ENCODE data around the gene MDFI.

Gene MDFI

DNA sequence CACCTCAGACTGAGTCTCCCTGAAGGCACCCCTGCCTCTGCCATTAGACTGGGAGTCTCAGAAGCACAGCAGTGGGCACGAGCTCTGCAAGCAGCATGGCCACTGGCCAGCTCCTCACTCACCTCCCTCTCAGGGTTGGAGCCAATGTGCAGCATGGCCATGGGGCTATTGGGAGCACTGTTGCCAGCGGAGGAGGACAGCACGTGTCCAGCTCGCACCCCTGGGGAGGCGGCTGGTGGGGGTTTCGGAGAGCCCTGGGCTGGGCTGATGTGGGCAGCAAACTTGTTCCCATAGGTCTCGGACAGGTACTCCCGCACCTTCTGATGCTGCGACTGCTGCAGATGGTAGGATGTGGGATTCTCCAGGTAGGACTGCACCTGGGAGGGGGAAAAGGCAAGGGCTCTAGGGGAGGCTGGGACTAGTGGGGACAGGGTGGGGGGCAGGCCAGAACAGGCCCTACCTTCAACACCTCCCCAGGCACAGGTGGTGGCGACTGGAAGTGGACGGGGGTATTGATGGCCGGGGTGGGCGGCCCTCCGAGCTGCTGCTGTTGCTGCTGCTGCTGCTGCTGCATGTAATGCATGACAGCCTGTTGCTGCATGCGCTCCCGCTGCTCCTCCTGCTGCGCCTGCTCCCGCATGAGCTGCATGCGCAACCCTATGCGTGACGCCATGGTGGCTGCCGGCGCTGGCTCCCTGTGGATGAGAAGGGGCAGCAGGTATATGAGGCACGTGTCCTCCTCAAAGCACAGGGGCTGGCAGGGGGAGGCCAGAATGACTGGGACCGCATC lies 52.5 kb downstream of the MDFI start:
- no peaks in the 10 kb centered on the region for H3K36me3 Mint-ChIP-seq
- H3K4me1 Mint-ChIP-seq = no peaks in the 10 kb centered on the region
- no peaks in the 10 kb centered on the region for H3K27me3 Mint-ChIP-seq
- no peaks in the 10 kb centered on the region for H3K9me3 Mint-ChIP-seq
- no peak overlapping the region for H3K4me3 Mint-ChIP-seq
- no peak overlapping the region for H3K27ac Mint-ChIP-seq

DNA sequence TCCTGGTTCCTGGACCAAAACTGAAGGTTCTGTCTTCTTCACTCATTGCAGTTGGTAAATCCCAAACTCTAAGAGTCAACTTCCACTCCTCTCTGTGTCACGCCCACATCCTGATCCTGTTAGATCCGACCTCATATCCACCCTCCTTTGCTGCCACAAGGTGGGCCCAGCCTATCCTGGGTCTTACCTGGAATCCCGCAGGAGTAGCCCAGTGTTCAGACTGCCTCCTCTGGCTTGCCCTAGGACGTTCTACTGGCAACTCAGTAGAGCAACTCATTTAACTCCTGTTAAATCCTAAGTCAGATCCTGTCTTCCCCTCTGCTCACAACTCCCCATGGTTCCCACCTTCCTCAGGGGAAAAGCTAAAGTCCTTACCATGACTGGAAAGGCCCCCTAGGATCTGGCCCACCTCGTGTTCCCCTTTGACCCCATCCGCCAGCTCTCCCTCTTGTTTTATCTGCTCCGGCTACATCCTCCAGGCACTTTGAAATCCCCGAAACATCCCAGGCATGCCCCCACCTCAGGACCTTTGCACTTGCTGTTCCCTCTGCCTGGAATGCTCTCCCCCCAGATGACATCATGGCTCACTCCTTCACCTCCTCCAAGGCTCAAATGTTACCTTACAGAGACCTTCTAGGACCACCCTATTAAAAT lies 53.3 kb downstream of the MDFI start:
- H3K27ac Mint-ChIP-seq = no peak overlapping the region

DNA sequence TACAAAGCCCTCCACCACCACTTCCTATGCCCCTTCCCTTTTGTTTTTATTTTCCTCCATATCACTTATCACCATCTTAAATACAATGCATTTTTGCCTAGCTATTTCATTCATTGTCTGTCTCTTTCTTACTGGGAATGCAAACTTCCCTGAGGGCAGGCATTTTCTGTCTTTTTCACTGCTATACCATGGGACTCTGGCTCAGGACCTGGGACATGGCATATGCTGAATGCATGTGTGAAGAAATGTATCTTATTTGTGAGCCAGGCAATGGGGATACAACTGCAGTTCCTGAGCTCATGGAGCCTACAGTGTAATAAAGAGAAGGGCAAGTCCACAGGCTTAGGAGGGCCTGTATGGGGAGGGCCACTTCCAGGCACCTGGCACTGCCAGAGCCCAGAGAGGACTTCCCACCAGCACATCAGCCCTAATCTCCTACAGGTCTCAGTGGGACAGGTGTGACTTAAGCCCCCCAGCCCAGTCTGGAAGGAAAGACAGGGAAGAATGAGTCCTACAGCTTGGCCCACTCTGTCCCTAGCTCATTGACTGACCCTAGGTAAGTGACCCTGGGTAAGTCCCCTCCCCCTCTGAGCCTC lies 53.9 kb downstream of the MDFI start:
- H3K4me3 Mint-ChIP-seq = no peak overlapping the region
- no peaks in the 10 kb centered on the region for H3K27me3 Mint-ChIP-seq
- no peaks in the 10 kb centered on the region for H3K4me1 Mint-ChIP-seq
- H3K9me3 Mint-ChIP-seq = no peaks in the 10 kb centered on the region
- no peaks in the 10 kb centered on the region for H3K36me3 Mint-ChIP-seq
- no peak overlapping the region for H3K27ac Mint-ChIP-seq

More for the DNA sequence above, 53.3 kb downstream of the MDFI start:
- Mint-ChIP-seq H3K4me1 (no peaks in the 10 kb centered on the region), H3K36me3 (no peaks in the 10 kb centered on the region), H3K27me3 (no peaks in the 10 kb centered on the region), H3K4me3 (no peak overlapping the region), H3K9me3 (no peaks in the 10 kb centered on the region)

DNA sequence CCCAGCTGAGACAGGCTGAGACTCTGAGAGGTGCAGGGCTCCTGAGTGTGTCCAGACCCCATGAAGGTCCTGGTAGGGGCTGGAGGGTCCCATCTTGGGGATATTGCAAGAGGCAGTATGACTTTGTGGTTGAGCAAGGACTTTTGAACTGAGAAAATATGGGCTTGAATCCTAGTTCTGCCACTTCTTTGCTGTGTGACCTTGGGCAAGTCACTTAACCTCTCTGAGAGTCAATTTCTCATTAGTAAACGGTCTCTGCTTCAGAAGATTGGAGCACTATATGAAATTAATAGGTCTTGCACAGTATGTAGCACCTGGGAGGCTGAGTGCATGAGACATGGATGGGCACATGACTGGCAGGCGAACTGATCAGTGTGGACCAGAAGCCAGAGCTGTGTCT lies 54.5 kb downstream of the MDFI start:
- H3K9me3 Mint-ChIP-seq = no peaks in the 10 kb centered on the region
- H3K27ac Mint-ChIP-seq = no peak overlapping the region
- H3K4me3 Mint-ChIP-seq = no peak overlapping the region
- H3K4me1 Mint-ChIP-seq = no peaks in the 10 kb centered on the region
- no peaks in the 10 kb centered on the region for H3K36me3 Mint-ChIP-seq
- H3K27me3 Mint-ChIP-seq = no peaks in the 10 kb centered on the region

DNA sequence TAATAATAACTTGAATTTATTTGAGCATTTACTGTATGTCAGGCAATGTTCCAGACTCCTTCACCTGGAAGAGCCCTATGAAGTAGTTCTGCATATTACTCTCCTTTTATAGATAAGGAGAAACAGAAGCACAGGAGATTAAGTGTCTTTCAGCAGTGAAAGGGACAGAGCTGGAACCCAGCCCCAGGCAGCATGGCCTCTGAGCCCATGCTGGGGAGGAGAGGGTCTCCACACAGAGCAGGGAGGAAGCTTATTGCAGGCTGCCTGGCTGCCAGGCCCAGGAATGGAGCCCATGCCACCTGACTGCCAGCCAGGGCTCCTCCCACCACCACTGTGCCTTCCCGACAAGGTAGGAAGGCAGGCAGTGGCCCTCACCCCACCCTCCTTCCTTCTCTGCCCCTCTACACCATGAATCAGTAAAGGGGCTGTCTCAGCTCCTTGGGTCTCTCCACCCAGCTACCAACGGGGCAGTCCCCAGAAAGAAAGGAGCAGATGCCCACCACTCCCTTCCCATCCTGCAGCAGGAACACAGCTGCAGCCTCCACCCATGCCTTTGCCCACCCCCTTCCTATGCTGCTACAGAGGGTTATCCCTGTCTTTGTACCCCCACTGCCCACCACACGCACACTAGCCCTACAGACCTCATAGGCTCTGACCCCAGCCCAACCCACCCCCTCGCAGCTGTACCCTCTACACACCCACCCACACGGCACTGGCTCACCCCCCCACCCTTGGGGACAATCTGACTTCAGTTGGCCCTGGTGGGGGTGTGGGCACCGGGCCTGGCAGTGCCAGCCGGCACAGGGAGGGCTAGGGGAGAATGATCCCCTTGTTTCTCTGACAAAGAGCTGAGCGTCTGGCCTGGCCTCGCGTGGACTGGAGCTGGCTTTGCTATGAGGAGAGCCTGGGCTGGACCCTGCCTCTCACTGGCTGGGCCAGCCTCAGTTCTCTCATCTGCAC lies 55.3 kb downstream of the MDFI start:
- H3K27ac Mint-ChIP-seq = peak overlapping the region; percentile 35
- H3K4me3 Mint-ChIP-seq = no peak overlapping the region
- H3K4me1 Mint-ChIP-seq = no peaks in the 10 kb centered on the region
- H3K27me3 Mint-ChIP-seq = no peaks in the 10 kb centered on the region
- H3K36me3 Mint-ChIP-seq = no peaks in the 10 kb centered on the region
- no peaks in the 10 kb centered on the region for H3K9me3 Mint-ChIP-seq

DNA sequence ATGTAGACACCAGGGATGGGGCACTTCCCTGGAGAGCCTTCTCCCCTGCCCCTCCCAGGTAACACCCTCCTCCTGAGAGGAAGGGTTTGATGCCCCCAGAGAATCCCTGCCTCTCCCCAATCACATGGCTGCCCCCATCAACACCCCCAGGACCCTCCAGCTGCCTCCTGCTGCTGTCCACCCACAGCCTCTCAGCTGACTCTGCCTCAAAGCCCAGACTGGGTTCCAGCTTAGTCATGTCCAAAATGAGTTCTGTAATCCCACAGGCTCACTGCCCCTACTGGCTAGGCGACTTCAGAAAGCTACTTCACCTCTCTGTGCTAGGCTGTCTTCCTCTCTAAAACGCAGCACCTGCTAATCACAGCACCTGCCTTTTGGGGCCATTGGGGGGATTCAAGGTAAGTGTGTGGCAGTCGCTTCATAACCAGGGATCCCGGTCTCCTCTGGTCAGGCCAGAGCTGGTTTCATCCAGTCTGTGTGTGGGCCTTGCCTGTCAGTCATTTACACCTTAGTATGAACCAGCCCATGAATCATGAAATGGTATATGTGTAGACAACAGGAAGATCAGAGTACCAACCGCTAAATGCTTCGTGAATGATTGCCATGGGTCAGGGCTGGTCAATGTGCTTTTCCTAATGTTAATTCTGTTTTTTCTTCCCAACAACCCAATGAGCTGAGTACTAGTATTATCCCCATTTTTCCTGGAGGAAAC lies 56.7 kb downstream of the MDFI start:
- H3K4me3 Mint-ChIP-seq = no peak overlapping the region

DNA sequence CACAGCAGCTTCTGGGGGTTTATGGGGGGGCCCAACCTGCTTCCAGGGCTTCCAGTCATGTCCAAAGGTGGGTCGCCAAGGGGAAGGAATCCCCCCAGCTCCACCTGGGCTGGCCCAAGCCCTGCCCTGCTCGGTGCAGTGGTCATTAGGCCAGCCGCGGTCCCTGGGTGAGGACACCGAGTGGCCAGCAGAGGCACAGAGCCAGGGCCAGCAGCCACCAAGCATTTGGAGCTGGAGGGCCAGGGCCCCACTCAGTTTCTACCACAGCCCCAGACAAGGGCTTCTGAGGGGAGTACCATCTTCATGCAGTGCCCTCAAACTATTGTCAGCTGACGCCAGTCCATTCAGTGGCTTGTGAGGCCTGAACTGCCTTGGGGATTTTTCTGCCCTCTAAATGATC lies 57.6 kb downstream of the MDFI start:
- no peaks in the 10 kb centered on the region for H3K4me1 Mint-ChIP-seq
- H3K27ac Mint-ChIP-seq = no peak overlapping the region
- H3K4me3 Mint-ChIP-seq = no peak overlapping the region
- no peaks in the 10 kb centered on the region for H3K9me3 Mint-ChIP-seq
- no peaks in the 10 kb centered on the region for H3K36me3 Mint-ChIP-seq
- no peaks in the 10 kb centered on the region for H3K27me3 Mint-ChIP-seq

More for the DNA sequence above, 56.7 kb downstream of the MDFI start:
- no peaks in the 10 kb centered on the region for H3K4me1 Mint-ChIP-seq
- no peaks in the 10 kb centered on the region for H3K9me3 Mint-ChIP-seq
- H3K36me3 Mint-ChIP-seq = no peaks in the 10 kb centered on the region
- H3K27me3 Mint-ChIP-seq = no peaks in the 10 kb centered on the region
- H3K27ac Mint-ChIP-seq = peak overlapping the region; percentile 38

DNA sequence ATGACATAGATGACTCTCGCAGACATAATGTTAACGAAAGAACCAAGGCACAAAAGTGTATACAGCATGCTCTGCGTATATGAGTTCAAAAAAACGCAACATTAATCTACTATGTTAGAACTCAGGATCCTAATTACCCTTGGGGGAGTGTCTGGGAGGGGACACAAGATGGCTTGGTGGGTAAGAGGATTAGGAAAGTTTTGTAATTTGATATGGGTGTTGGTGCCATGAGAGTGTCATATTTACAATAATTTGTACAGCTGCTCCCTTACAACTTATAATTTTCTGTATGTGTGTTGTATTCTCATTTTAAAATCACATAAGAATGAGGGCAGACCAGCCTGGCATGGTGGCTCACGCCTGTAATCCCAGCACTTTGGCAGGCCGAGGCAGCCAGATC lies 58.5 kb downstream of the MDFI start:
- no peaks in the 10 kb centered on the region for H3K4me1 Mint-ChIP-seq
- no peaks in the 10 kb centered on the region for H3K36me3 Mint-ChIP-seq
- H3K9me3 Mint-ChIP-seq = no peaks in the 10 kb centered on the region
- no peak overlapping the region for H3K4me3 Mint-ChIP-seq
- H3K27me3 Mint-ChIP-seq = no peaks in the 10 kb centered on the region
- no peak overlapping the region for H3K27ac Mint-ChIP-seq

DNA sequence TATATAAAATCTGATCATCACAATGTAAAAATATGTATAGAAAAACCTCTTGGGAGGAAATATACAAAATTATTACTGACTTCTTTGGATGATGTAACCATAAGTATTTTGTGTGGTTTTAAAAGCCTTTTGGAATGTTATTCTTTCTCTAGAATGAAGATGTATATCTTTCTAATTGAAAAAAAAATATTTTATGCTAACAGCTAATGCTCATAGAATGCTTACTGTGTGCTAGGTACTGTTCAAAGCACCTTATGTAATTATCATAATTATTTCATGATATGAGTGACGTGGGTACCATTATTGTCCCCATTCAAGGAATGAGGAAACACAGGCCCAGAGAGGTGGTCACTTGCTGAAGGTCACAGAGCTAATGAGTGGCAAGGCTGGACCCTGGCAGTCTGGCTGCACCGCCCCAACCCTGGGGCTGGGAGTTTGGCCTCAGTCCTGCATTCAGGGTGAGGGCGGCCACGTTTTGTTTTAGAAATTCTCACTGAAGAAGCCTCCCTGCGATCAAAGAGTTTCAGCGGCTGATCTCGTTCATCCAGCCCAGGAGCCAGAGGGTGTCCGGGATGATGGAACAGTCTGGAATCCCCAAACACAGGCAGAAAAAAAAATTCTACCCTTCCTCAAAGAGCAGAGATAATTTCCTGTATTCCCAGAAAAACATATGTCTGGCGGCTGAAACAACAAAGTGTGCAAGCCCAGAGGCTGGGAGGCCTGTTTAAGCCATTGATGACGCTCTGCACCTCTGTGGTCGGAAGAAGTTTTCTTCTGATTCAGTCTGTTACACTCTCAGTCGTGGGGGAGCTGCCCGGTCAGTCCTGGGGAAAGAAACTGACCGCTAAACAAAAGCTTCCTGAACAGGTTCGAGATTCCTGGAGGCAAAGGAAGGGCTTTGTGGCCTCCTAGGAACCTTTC lies 59.9 kb downstream of the MDFI start:
- no peak overlapping the region for H3K4me3 Mint-ChIP-seq
- no peaks in the 10 kb centered on the region for H3K4me1 Mint-ChIP-seq
- no peaks in the 10 kb centered on the region for H3K36me3 Mint-ChIP-seq
- peak overlapping the region; percentile 23 for H3K27ac Mint-ChIP-seq
- H3K9me3 Mint-ChIP-seq = no peaks in the 10 kb centered on the region
- H3K27me3 Mint-ChIP-seq = no peaks in the 10 kb centered on the region

DNA sequence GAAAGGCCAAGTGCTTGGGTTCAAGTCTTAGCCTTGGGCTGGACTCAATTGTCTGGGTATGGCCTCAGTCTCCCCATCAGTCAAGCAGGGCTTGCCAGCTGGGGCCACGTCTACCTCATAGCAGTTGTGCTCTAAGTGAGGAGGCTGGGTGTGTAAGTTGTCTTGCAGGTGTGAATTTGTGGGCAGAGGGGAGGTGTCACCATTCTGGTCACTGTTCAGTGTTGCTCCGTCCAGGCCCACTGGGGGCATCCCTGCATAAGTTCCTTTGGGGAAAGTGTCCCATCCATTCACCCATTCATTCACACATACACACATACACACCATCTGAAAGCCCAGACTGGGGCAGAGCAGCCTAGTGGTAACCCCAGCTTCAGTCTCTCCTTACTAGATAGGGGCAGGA lies 60.8 kb downstream of the MDFI start:
- no peaks in the 10 kb centered on the region for H3K27me3 Mint-ChIP-seq
- no peaks in the 10 kb centered on the region for H3K36me3 Mint-ChIP-seq
- H3K27ac Mint-ChIP-seq = no peak overlapping the region
- no peaks in the 10 kb centered on the region for H3K9me3 Mint-ChIP-seq
- H3K4me1 Mint-ChIP-seq = no peaks in the 10 kb centered on the region
- H3K4me3 Mint-ChIP-seq = no peak overlapping the region

DNA sequence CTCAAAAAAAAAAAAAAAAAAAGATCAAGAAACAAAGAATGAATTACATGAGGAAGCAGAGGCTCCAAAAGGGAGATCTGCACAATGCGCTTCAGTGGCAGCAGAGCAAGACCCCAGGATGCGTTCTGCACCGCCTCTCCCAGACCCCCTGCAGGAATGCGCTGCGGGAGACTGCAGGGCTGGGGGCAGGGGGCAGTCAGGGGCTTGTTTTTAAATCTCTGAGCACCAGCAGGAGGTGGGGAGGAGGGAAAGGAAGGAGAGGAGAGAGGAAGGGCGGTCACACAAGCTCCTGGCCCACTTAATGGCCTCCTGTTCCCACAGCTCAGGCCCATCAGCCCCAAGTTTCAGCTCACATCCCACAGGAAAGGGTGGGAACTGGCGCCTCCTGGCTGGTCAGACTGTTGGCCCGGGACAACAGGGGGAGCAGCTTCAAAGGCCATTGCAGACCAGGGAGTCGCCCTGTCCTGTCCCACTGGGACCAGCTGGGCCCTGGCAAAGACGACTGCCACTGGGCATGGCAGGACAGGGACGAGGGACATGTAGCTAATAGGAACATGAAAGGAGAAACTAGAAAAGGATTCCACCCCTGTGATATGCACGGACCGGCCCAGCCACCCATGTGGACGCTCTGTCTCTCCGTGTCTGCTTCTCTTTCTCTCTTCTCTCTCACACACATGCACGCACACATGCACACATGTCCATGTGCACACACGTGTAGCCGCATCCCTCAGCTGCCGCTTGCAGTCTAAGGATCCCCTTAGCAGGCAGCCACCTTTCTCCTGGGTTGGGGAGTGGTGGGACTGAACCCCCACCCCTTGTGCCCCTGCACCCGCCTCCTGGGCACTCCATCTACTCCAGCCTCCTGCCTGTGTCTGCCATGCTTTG lies 62.4 kb downstream of the MDFI start:
- no peak overlapping the region for H3K4me3 Mint-ChIP-seq
- H3K27ac Mint-ChIP-seq = no peak overlapping the region
- no peaks in the 10 kb centered on the region for H3K36me3 Mint-ChIP-seq
- no peaks in the 10 kb centered on the region for H3K9me3 Mint-ChIP-seq
- H3K27me3 Mint-ChIP-seq = no peaks in the 10 kb centered on the region
- H3K4me1 Mint-ChIP-seq = peaks cover 4% of the 10 kb centered on the region

DNA sequence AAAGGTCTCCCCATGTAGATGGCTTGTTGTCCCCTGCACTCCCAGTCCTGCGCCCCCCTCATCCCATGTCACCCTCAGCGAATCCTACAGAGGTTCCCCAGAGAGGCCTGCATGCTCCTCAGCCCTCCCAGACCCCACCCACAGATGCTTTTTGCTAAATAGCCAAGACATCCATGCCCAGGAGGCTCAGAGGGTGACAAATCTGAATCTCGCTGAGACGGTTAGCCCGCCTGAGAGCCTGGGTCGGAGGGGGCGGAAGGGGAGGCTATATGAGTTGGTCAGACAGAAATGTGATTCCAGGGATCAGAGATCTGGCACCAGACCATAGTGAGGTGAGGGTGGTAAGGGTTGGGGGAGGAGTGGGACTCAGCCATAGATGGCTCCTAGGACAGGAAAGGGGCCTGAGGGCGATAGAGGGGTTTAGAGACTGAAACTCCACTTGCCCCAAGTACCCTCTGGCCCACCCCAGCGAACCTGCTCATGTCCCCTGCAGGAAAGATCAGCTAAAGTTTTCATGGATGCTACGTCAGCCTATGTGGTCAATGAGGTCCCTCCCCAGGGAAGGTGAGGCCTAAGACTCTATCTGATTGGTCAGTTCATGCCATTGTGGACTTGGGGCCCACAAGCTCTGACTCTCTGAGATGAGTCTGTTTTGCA lies 63.9 kb downstream of the MDFI start:
- Mint-ChIP-seq H3K36me3 (no peaks in the 10 kb centered on the region), H3K27me3 (no peaks in the 10 kb centered on the region), H3K4me3 (no peak overlapping the region), H3K4me1 (peaks cover 19% of the 10 kb centered on the region), H3K27ac (no peak overlapping the region), H3K9me3 (no peaks in the 10 kb centered on the region)
